Caco-2 (cell line): Measurements from ENCODE around the gene CREB5. TPM values are rescaled to one million over a fixed set of nuclear protein-coding genes. Genes with fewer than 3 reads are reported as not detected.

ENCODE experiments used
- BruUV-seq: library from RNA; stranded (reverse); fragments of 400-500 nt; replicated peaks from 2 replicates; lab custom pipeline; 2021; lab: Mats Ljungman, UMichigan
- CTCF ChIA-PET: fragments of 300-600 bp; sonication (Branson Sonifier 250); formaldehyde crosslinking; loops from one replicate; lab custom pipeline; 2022; ENCODE audit warnings: antibody characterized with exemption; lab: Charles Lee
- POLR2A ChIA-PET: fragments of 300-600 bp; sonication (Branson Sonifier 250); formaldehyde crosslinking; loops from one replicate; lab custom pipeline; 2022; ENCODE audit warnings: antibody characterized with exemption; lab: Charles Lee
- DNase-seq, 2 experiments: peaks; one replicate each; pipeline versions ENCODE4 v3.0.0 to v3.0.0-alpha.2; 2020 to 2022
- H3K27me3 ChIP-seq: replicated peaks from 2 replicates; pipeline ENCODE4 v1.6.0; 2011; ENCODE audit warnings: low read length; ENCODE audit not compliant: control insufficient read depth, insufficient read depth
- H3K36me3 ChIP-seq: 2 replicates; pipeline ENCODE4 v1.5.1; 2011; ENCODE audit warnings: low read length; ENCODE audit not compliant: control insufficient read depth, insufficient read depth
- H3K4me1 ChIP-seq: fragments of 250-450 bp; sonication (Bioruptor Pico); 2 replicates; pipeline ENCODE4 v1.5.1; 2020; ENCODE audit warnings: mild to moderate bottlenecking
- H3K4me3 ChIP-seq: 2 replicates; pipeline ENCODE4 v1.5.1; 2011; ENCODE audit warnings: low read depth, mild to moderate bottlenecking, control low read depth, low read length
- H3K9me3 ChIP-seq: fragments of 250-450 bp; sonication (Bioruptor Pico); 2 replicates; pipeline ENCODE4 v1.5.1; 2020; ENCODE audit warnings: mild to moderate bottlenecking, moderate library complexity
- H3K27ac Mint-ChIP-seq: one replicate; pipeline ENCODE4 v1.8.0; 2022; ENCODE audit warnings: mixed read lengths; ENCODE audit not compliant: unreplicated experiment
- H3K27me3 Mint-ChIP-seq: one replicate; pipeline ENCODE4 v1.8.0; 2022; ENCODE audit warnings: mixed read lengths; ENCODE audit not compliant: insufficient read depth, unreplicated experiment
- H3K36me3 Mint-ChIP-seq: one replicate; pipeline ENCODE4 v1.8.0; 2022; ENCODE audit warnings: mild to moderate bottlenecking, mixed read lengths; ENCODE audit not compliant: insufficient read depth, unreplicated experiment
- H3K4me1 Mint-ChIP-seq: one replicate; pipeline ENCODE4 v1.8.0; 2022; ENCODE audit warnings: low read depth, mixed read lengths; ENCODE audit not compliant: unreplicated experiment
- H3K4me3 Mint-ChIP-seq: one replicate; pipeline ENCODE4 v1.8.0; 2022; ENCODE audit warnings: mild to moderate bottlenecking, moderate library complexity, mixed read lengths; ENCODE audit not compliant: unreplicated experiment
- H3K9me3 Mint-ChIP-seq: one replicate; pipeline ENCODE4 v1.8.0; 2022; ENCODE audit warnings: mixed read lengths; ENCODE audit not compliant: unreplicated experiment
- intact Hi-C: fragments of 100-400 bp; cut with micrococcal nuclease; formaldehyde crosslinking; loops from one replicate; pipeline ENCODE4 v1.10.0; 2022; ENCODE audit not compliant: unreplicated experiment
- total RNA-seq: library from RNA; stranded (reverse); gene quantifications from 2 replicates; pipeline ENCODE4 v1.2.3, GENCODE V29; 2022
- TF ChIP-seq, protein P1 (sequence below), 2 experiments: fragments of 200-600 bp in 1 of 2; IDR thresholded peaks; 1 replicate in 1 of 2; 2 replicates in 1 of 2; pipeline versions ENCODE4 v1.5.1 to v1.8.0; 2011 to 2022; ENCODE audit warnings: antibody characterized with exemption in 1 of 2, control low read depth in 1 of 2, inconsistent platforms in 1 of 2, low read depth in 1 of 2, low read length in 1 of 2, mild to moderate bottlenecking in 1 of 2, moderate library complexity in 1 of 2; ENCODE audit not compliant: insufficient read depth in 1 of 2, severe bottlenecking in 1 of 2, unreplicated experiment in 1 of 2

The CREB5 gene
- total RNA-seq, 1 experiment from 2014 or later, result 9.1 TPM

DNA sequence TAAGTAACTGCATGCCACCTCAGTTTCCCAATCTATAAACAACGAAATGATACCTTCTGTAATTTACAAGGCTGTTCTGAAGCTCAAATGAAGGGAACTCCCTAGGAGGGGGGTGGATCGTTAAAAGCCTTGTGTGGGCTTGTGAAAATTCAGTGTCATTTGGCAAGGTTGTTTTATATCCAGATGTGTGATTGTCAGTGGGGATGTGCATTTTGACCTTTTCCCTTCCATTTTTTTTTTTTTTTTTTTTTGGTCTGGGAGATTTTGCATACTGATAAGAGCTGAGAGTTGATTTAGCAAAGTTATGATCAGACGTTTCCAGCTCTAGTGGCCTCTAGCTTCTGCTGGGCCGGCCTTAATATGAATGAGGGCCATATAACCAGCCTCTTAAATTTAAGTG, 22.8 kb downstream of the CREB5 start:
- no TSS peak for BruUV-seq
- CTCF ChIA-PET, result interaction anchor here (0.6 to 0.7 kb wide), 5 partner anchors 28 to 410 kb away, joined by 3 to 5 read pairs (median 3); no protein-coding TSS in a partner anchor

DNA sequence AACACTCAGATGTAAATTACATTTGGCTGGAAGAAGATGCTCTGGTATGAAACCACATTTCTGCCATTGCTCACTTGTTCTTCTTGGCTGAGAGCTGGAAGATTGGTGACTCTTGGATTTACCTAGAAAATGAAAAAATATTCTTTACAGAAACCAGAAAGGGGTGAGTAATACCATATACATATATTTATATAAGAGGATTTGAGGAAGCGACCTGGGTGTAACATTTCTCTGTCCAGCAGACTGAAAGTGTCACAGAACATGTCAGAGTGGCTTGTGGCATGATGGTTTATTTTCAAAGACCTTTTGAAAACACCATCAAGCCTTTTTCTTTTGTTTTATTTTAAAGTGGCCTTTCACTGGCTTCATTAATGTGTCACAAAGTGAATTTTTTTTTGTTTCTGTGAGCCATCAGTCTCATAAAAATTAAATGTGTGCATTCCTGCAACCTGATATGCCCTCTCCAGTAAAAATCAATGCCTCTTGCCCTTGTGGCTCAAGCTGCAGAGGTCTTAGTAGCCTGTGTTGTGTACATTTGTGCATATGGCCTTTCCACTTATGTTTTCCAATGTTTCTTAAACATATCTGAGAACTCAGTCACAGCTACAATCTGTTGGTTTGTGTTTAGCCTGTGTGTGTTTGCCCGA, 23.5 kb downstream of the CREB5 start:
- DNase-seq, result no peak
- Histone ChIP-seq H3K4me3 (no peak overlapping the region), H3K9me3 (no peaks in the 10 kb centered on the region), H3K36me3 (no peaks in the 10 kb centered on the region), H3K27me3 (no peaks in the 10 kb centered on the region), H3K4me1 (peaks cover 16% of the 10 kb centered on the region)
- CTCF ChIA-PET, result interaction anchor here (0.6 to 0.7 kb wide), 5 partner anchors 29 to 410 kb away, joined by 3 to 5 read pairs (median 3); no protein-coding TSS in a partner anchor
- Mint-ChIP-seq H3K4me3 (no peak overlapping the region), H3K27ac (no peak overlapping the region), H3K4me1 (peaks cover 13% of the 10 kb centered on the region), H3K9me3 (no peaks in the 10 kb centered on the region), H3K27me3 (no peaks in the 10 kb centered on the region), H3K36me3 (no peaks in the 10 kb centered on the region)
- TF ChIP-seq, protein P1, sequence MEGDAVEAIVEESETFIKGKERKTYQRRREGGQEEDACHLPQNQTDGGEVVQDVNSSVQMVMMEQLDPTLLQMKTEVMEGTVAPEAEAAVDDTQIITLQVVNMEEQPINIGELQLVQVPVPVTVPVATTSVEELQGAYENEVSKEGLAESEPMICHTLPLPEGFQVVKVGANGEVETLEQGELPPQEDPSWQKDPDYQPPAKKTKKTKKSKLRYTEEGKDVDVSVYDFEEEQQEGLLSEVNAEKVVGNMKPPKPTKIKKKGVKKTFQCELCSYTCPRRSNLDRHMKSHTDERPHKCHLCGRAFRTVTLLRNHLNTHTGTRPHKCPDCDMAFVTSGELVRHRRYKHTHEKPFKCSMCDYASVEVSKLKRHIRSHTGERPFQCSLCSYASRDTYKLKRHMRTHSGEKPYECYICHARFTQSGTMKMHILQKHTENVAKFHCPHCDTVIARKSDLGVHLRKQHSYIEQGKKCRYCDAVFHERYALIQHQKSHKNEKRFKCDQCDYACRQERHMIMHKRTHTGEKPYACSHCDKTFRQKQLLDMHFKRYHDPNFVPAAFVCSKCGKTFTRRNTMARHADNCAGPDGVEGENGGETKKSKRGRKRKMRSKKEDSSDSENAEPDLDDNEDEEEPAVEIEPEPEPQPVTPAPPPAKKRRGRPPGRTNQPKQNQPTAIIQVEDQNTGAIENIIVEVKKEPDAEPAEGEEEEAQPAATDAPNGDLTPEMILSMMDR (IDR thresholded peaks at IDR 0.05; ENCODE audit: insufficient read depth in 1 of 2, low read depth in 1 of 2, low read length in 1 of 2, severe bottlenecking in 1 of 2, unreplicated experiment in 1 of 2), result no peak
- intact Hi-C loops, result no loop called here
- BruUV-seq, result no TSS peak
- POLR2A ChIA-PET, result interaction anchor here (0.7 kb wide), 1 partner anchor 23 kb away, joined by 5 read pairs; no protein-coding TSS in a partner anchor

More for the DNA sequence above, 22.8 kb downstream of the CREB5 start:
- TF ChIP-seq, protein P1 (IDR thresholded peaks at IDR 0.05; ENCODE audit: insufficient read depth in 1 of 2, low read depth in 1 of 2, low read length in 1 of 2, severe bottlenecking in 1 of 2, unreplicated experiment in 1 of 2), result no peak
- Histone ChIP-seq H3K9me3 (no peaks in the 10 kb centered on the region), H3K27me3 (no peaks in the 10 kb centered on the region), H3K36me3 (no peaks in the 10 kb centered on the region), H3K4me3 (no peak overlapping the region), H3K4me1 (peaks cover 16% of the 10 kb centered on the region)
- peaks cover 13% of the 10 kb centered on the region for H3K4me1 Mint-ChIP-seq
- H3K9me3 Mint-ChIP-seq, result no peaks in the 10 kb centered on the region
- no peak overlapping the region for H3K4me3 Mint-ChIP-seq
- DNase-seq, result no peak
- intact Hi-C loops, result no loop called here
- no peaks in the 10 kb centered on the region for H3K36me3 Mint-ChIP-seq
- POLR2A ChIA-PET, result interaction anchor here (0.7 kb wide), 1 partner anchor 22 kb away, joined by 5 read pairs; no protein-coding TSS in a partner anchor
- H3K27ac Mint-ChIP-seq, result no peak overlapping the region
- no peaks in the 10 kb centered on the region for H3K27me3 Mint-ChIP-seq

DNA sequence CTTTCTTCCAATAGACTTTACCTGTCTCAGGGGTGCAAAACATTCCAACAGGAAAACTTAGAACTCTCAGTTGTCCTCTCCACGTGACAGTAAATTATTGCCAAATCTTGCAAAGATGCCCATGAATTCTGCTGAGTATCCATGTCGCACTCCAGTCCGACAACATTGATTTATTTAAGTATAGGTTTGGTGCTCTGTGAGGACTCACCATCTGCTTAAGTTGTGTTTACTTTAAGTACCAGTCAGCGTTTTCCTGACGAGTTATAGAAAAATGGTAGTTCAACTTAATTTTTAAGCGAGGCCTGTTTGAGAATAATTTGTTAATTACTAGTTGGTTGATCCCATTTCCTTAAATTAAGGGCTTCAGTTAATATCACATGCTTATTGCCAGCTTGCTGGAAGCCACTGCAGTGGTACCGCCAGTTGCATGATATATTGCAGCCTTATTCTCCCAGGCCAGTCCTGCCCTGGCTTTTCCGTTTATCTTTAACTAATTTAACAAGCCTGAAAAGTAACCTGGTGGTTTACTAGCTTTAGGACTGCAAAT, 27.8 kb downstream of the CREB5 start:
- peaks cover 20% of the 10 kb centered on the region for H3K4me1 ChIP-seq
- H3K9me3 ChIP-seq, result no peaks in the 10 kb centered on the region
- intact Hi-C loops, result no loop called here
- TF ChIP-seq, protein P1 (IDR thresholded peaks at IDR 0.05; ENCODE audit: insufficient read depth in 1 of 2, low read depth in 1 of 2, low read length in 1 of 2, severe bottlenecking in 1 of 2, unreplicated experiment in 1 of 2), result no peak
- DNase-seq, result no peak
- H3K27me3 ChIP-seq, result no peaks in the 10 kb centered on the region
- Mint-ChIP-seq H3K4me1 (peaks cover 25% of the 10 kb centered on the region), H3K4me3 (no peak overlapping the region), H3K27me3 (no peaks in the 10 kb centered on the region), H3K36me3 (no peaks in the 10 kb centered on the region), H3K27ac (no peak overlapping the region), H3K9me3 (peaks cover 11% of the 10 kb centered on the region)
- no peaks in the 10 kb centered on the region for H3K36me3 ChIP-seq
- ChIA-PET POLR2A (no interaction called here), CTCF (no interaction called here)
- no peak overlapping the region for H3K4me3 ChIP-seq
- BruUV-seq, result no TSS peak
